Mesangial cell (primary cell): Measurements from ENCODE around the gene FNDC10. TPM values are rescaled to one million over a fixed set of nuclear protein-coding genes. Genes with fewer than 3 reads are reported as not detected.

Source experiments
- total RNA-seq: library from RNA; depleted of rRNA; stranded (reverse); fragments of >200 nt; gene quantifications from 2 replicates; pipeline ENCODE4 v1.2.3, GENCODE V29; 2015

FNDC10 gene
- total RNA-seq, result 6.4 and 11.2 TPM in 2 replicates

DNA sequence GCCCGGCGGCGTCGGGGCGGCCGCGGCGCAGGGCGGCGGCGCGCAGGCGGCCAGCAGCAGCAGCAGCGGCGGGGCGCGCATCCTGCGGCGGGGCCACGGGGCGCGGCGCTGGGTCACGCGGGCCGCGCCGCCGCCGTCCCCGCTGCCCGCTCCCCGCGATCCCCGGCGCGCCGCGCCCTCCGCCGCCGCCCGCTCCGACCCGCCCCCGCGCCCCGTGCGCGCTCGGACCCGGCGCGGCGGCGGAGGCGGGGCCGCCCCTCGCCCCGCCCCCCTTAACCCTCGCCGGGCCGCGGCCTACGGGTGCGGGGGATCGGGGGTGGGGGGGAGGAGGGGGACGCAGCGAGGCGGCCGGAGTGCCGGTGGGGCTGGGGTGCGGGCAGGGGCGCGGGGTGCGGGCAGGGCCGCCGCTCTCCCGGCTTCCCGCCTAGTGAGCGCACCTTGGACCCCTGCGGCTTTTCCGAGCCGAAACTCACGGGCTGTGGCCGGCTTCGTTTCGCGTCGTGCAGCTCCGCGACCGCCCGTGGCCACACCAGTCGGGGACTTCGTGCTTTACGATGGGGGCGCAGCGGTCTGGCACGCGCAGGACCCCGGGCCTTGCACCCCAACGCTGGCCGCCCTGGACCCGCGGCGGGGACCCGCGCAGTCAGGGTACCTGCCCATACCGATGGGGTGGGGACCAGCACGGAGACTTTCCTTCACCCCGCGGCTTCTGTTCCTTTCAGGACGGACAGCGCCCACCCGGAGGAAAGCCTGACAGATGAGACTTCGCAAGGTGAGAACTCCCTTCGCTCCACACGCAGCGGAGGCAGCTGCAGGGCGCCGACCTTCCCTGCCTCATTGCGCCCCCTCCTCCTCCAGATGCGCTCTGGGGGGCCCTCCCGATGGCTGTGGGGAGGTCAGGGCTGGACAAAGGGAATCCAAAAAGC is at the start of gene FNDC10:
Gene FNDC10, minus strand, starts transcription at position 201 of the 926 bp plus-strand sequence. Its CDS starts 120 bp downstream, at position 81.

DNA sequence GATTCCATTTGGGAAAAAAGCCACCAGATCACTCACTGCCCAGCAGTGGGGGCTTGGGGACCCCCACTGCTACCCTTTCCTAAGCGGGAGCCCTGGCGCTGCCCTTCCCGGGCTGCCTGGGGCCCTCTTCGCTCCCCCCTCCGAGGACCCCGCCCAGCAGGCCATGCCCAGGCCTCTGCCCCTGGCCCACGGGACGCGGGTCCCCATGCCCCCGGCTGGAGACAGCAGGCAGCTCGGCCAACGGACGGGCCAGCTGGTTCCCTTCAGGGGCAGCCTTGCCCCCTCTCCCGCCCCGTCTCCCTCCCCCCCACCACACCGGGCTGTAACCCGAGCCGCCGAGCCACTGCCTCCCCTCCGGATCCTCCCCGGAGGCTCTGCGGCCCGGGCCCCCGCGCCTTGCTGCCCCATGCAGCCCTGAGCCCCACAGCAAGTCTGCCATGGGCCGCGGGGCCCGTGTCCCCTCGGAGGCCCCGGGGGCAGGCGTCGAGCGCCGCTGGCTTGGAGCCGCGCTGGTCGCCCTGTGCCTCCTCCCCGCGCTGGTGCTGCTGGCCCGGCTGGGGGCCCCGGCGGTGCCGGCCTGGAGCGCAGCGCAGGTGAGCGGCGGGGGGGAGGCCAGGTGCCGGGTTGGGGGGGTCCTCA is 32.0 kb upstream of the FNDC10 start, which contains the start of gene MMP23B:
Gene MMP23B, plus strand, starts transcription at position 392 of the 639 bp plus-strand sequence. Its CDS starts 46 bp downstream, at position 438.

DNA sequence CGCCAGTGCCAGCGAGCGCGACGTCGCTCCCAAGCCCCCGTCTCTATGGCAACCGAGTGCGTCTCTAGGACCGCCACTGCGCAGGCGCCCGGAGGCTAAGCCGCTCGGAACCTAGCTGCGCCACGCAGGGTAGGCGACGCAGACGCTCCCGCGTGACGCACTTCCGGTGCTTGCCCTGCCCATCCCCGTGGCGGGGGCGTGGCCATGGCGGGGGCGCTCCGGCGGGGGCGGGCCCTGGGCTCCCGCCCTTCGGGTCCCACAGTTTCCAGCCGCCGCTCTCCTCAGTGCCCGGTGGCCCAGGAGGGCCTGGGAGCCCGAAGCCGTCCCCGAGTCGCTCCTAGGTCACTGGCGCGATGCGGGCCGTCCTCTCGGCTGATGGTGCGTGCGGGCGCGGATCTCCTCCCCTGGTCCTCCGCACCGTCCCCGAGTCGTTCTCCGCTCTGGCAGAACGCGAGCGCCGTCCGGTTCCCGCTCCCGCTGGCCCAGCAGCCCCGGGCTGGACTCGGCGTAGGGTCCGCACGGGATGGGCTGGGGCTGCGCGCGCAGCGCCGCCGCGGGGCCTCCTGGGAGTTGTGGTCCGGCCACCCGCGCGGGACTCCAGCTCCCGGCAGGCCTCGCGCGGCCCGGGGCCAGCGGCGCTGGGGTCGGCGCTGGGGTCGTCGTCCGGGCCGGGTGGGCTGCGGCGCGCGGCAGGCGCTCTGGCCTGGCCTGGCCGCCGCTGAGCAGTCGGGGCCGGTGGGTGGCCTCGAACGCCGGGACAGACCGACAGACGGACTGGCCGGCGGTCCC is 15.5 kb upstream of the FNDC10 start, which contains the start of gene MIB2:
Gene MIB2, plus strand, starts transcription at position 245 of the 789 bp plus-strand sequence. CDS start 7,953 bp downstream, outside the sequence.

DNA sequence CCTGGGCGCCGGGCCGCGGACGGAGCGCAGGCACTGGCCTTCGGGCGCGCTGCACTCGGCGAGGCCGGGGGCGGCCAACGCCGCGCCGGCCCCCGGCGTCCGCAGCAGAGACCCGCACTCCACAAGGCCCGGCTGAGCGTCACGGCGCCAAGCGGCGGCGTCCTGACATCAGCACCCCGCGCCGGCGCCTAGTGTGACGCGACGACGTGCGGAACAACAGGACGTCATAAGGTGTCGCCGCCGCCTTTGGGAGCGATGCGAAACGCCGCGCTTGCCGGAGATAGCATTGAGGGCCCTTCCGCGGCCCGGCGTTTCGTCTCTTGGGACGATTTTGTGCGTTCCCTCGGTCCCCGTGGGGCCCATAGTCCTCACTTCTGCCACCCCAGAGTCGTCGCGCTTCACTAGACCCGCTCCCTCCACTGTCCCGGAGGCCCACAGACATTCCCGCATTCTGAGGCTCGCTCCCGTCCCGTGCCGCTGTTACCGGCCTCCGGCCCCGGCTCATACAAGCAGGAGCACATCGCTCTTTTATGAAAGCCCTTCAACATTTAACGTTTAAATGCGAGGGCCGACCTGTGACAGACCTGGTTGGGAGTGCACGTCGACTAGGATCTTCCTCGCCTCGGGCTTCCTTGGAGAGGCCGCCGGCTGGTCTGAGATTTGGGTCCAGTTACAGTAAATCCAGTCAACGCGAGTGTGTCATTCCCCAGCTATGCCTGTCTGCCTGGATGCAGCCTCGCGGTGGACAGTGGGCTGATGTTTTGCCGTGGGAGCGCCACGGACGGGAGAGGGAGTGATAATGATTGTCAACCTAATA is 25.0 kb downstream of the FNDC10 start, which contains the start of gene SSU72:
Gene SSU72, minus strand, starts transcription at position 143 of the 817 bp plus-strand sequence. CDS start 306 bp downstream, outside the sequence.

Other genes starting within 250 kb of the FNDC10 start
- 154 and 651 TPM in 2 replicates for gene MXRA8, start 241.6 kb downstream of the FNDC10 start, total RNA-seq
- 157 and 250 TPM in 2 replicates for gene AURKAIP1, start 224.9 kb downstream of the FNDC10 start, total RNA-seq
- 40.6 and 111 TPM in 2 replicates for gene CCNL2, start 200.8 kb downstream of the FNDC10 start, total RNA-seq
- gene MRPL20, start 192.8 kb downstream of the FNDC10 start, total RNA-seq, result 109 and 174 TPM in 2 replicates
- 0.76 and 1.5 TPM in 2 replicates for gene ANKRD65, start 178.9 kb downstream of the FNDC10 start, total RNA-seq
- gene VWA1, start 164.4 kb downstream of the FNDC10 start, total RNA-seq, result 25.4 and 90.9 TPM in 2 replicates
- 1.1 and 1.6 TPM in 2 replicates for gene ATAD3C, start 150.4 kb downstream of the FNDC10 start, total RNA-seq
- 14.5 and 64.5 TPM in 2 replicates for gene ATAD3B, start 128.4 kb downstream of the FNDC10 start, total RNA-seq
- gene ATAD3A, start 88.0 kb downstream of the FNDC10 start, total RNA-seq, result 42.3 and 107 TPM in 2 replicates
- gene TMEM240, start 59.5 kb downstream of the FNDC10 start, total RNA-seq, result 1.8 and 3.8 TPM in 2 replicates
- gene SSU72, start 25.3 kb downstream of the FNDC10 start, total RNA-seq, result 78.1 and 105 TPM in 2 replicates
- gene MIB2, start 15.4 kb upstream of the FNDC10 start, total RNA-seq, result 14.0 and 51.1 TPM in 2 replicates
- 11.9 and 55.1 TPM in 2 replicates for gene MMP23B, start 32.0 kb upstream of the FNDC10 start, total RNA-seq
- 13.9 and 14.3 TPM in 2 replicates for gene CDK11B, start 58.9 kb upstream of the FNDC10 start, total RNA-seq
- 11.7 and 46.5 TPM in 2 replicates for gene SLC35E2B, start 92.7 kb upstream of the FNDC10 start, total RNA-seq
- 6.2 and 6.5 TPM in 2 replicates for gene CDK11A, start 124.2 kb upstream of the FNDC10 start, total RNA-seq
- 54.8 and 57.6 TPM in 2 replicates for gene NADK, start 178.3 kb upstream of the FNDC10 start, total RNA-seq